Psoas muscle (tissue), 8 donors: ENCODE data around the gene PLXNA4. TPM values are rescaled to one million over a fixed set of nuclear protein-coding genes. Genes with fewer than 3 reads are reported as not detected.

ENCODE experiments used
- ATAC-seq, 4 donors: fragments of 200-7000 bp; cut with Tn5 transposase; one replicate each; pipeline ENCODE4 v1.9.1; 2020; ENCODE audit warnings: moderate library complexity in 3 of 4, mild to moderate bottlenecking in 2 of 4
- DNase-seq, 2 donors: peaks; one replicate each; pipeline ENCODE4 v3.0.0-alpha.2; 2020
- H3K27ac ChIP-seq: fragments of 200-600 bp; one replicate; pipeline ENCODE4 v1.8.0; 2022
- H3K27me3 ChIP-seq, 3 donors: fragments of 200-600 bp in 1 of 3; one replicate each; pipeline versions ENCODE4 v1.6.1 to v1.8.0; 2013 to 2022; ENCODE audit warnings: low read length in 2 of 3, mild to moderate bottlenecking in 2 of 3, moderate library complexity in 1 of 3; ENCODE audit not compliant: insufficient read depth in 3 of 3
- H3K36me3 ChIP-seq, 2 donors: fragments of 200-600 bp in 1 of 2; one replicate each; pipeline versions ENCODE4 v1.6.1 to v1.8.0; 2013 to 2022; ENCODE audit warnings: low read depth in 1 of 2, mild to moderate bottlenecking in 1 of 2, moderate library complexity in 1 of 2; ENCODE audit not compliant: insufficient read depth in 1 of 2
- H3K4me1 ChIP-seq: fragments of 200-600 bp; one replicate; pipeline ENCODE4 v1.8.0; 2022
- H3K4me3 ChIP-seq: fragments of 200-600 bp; one replicate; pipeline ENCODE4 v1.8.0; 2022; ENCODE audit warnings: mild to moderate bottlenecking
- H3K9me3 ChIP-seq: fragments of 200-600 bp; one replicate; pipeline ENCODE4 v1.8.0; 2022
- WGBS, 3 donors: extraction: QIAGEN DNeasy Blood & Tissue Kit; methylation state at CpG; one replicate each; pipeline versions ENCODE4 v1.1.6 to v1.1.7; 2013; 5-methylcytosine and 5-hydroxymethylcytosine counted together
- intact Hi-C, 2 donors: fragments of 100-400 bp; cut with DNase I; formaldehyde crosslinking; loops; one replicate each; pipeline versions ENCODE4 v1.11.0 to v1.14.2; 2022
- polyA plus RNA-seq, 3 donors: library from polyadenylated mRNA; stranded (reverse); fragments of 200-250 nt; gene quantifications; one replicate each; pipeline ENCODE4 v1.2.3, GENCODE V29; 2013
- total RNA-seq, 4 donors: library from RNA; stranded (reverse); fragmentation: NEBNext Ultra II Directional in 2 of 4; extraction: Animal tissue kit (Norgen Biotek cat#: 25700) in 2 of 4; gene quantifications; one replicate each; pipeline versions ENCODE4 v1.2.1 to v1.2.4, GENCODE V29; 2021 to 2023
- TF ChIP-seq, protein P1 (sequence below): fragments of 200-600 bp; IDR thresholded peaks from one replicate; pipeline ENCODE4 v1.8.0; 2022; ENCODE audit warnings: antibody characterized with exemption
- donor health status: healthy with polysubstance abuse.
- donor health status: DM: no; HTN: no; CAD: no; lungs with moderate emphysema.
- donor health status: Bipolar disorder and iron deficiency.
- donor health status: healthy.
- donor health status: DM: yes; HTN: yes; CAD: no.
- donor health status: DM: no; HTN: no; CAD: no.
- donor health status: DM: no; HTN: no; CAD: no.
- donor health status: DM: yes; HTN: yes; CAD: no.

The PLXNA4 gene
- total and polyA plus RNA-seq, 7 donors = 0.15 to 2.5 (median 0.88) TPM

DNA sequence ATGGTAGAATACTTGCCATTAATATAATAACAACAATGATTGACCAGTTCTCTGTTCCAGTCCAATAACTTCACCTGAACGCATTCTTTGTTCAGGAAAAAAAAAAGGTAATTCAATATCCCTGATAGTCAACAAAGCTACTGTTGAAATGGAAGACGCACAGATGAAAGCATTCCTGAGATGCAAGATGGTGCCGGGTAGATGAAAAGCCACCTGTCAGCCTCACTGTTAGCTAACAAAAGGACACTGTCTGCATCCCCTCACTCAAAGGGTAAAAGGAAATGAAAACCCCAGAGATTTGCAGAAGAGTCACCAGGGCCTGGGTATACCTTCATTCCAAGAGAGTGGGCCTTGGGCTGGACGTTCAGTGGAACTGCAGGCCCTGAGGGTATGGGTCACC lies 357.4 kb downstream of the PLXNA4 start:
- H3K9me3 ChIP-seq = no peaks in the 10 kb centered on the region
- H3K4me3 ChIP-seq = no peak overlapping the region
- ATAC-seq (no peak), DNase-seq (no peak)
- 66 to 82% (median 76%) methylated on average over 4 of the region's 4 CpGs for WGBS, 3 donors
- intact Hi-C loops = no loop called here
- no peaks in the 10 kb centered on the region for H3K4me1 ChIP-seq
- H3K27me3 ChIP-seq = no peaks in the 10 kb centered on the region
- TF ChIP-seq, protein P1, sequence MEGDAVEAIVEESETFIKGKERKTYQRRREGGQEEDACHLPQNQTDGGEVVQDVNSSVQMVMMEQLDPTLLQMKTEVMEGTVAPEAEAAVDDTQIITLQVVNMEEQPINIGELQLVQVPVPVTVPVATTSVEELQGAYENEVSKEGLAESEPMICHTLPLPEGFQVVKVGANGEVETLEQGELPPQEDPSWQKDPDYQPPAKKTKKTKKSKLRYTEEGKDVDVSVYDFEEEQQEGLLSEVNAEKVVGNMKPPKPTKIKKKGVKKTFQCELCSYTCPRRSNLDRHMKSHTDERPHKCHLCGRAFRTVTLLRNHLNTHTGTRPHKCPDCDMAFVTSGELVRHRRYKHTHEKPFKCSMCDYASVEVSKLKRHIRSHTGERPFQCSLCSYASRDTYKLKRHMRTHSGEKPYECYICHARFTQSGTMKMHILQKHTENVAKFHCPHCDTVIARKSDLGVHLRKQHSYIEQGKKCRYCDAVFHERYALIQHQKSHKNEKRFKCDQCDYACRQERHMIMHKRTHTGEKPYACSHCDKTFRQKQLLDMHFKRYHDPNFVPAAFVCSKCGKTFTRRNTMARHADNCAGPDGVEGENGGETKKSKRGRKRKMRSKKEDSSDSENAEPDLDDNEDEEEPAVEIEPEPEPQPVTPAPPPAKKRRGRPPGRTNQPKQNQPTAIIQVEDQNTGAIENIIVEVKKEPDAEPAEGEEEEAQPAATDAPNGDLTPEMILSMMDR = no peak
- H3K27ac ChIP-seq = no peak overlapping the region
- no peaks in the 10 kb centered on the region for H3K36me3 ChIP-seq

DNA sequence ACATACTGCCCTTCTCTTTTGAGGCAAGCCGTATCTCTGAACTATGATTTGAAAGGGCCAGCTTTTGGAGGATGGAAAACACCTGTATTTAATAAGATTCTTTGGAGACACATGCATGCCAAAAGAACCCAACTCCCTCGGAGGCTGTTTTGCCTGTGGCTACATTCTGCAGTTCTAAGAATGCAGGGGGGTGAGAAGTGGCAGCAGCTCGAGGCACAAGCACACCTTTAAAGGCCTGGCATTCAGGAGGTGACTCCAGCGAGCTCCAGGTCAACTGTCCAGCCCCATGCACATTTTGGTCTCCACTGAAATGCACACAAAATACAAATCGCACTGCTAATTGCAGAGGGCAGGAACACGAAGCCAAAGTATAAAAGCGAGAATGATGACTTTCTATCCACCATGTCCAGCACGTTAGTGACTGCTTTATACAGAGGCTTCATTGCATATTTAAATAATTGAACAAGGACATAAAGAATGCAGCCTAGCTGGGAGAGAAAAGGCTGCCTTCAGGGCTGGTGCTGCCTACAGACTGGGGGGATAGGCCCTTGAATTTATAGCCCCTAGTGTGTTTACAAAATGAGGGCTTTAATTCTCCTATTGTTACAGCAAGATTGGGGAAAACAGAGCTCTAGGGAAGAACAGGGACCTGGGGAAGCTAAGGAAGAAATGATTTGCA lies 359.3 kb downstream of the PLXNA4 start:
- TF ChIP-seq, protein P1 = no peak
- intact Hi-C loops = no loop called here
- Histone ChIP-seq H3K4me3 (no peak overlapping the region), H3K4me1 (no peaks in the 10 kb centered on the region), H3K36me3 (no peaks in the 10 kb centered on the region), H3K9me3 (no peaks in the 10 kb centered on the region), H3K27me3 (no peaks in the 10 kb centered on the region), H3K27ac (no peak overlapping the region)
- DNase-seq (no peak), ATAC-seq (no peak)
- 68 to 74% (median 69%) methylated on average over 8 of the region's 8 CpGs for WGBS, 3 donors

GRCh38 chr7:132214452-132214851 lies 361.8 kb downstream of the PLXNA4 start:
- intact Hi-C loops = no loop called here
- WGBS, 3 donors = 75 to 83% (median 81%) methylated on average over 6 of the region's 6 CpGs
- Histone ChIP-seq H3K4me1 (no peaks in the 10 kb centered on the region), H3K36me3 (no peaks in the 10 kb centered on the region), H3K9me3 (no peaks in the 10 kb centered on the region), H3K4me3 (no peak overlapping the region), H3K27me3 (no peaks in the 10 kb centered on the region), H3K27ac (no peak overlapping the region)
- DNase-seq = no peak
- TF ChIP-seq, protein P1 = no peak
- no peak for ATAC-seq

- no peak for ATAC-seq
- 86 to 91% (median 86%) methylated on average over 5 of the region's 5 CpGs for WGBS, 3 donors
- Histone ChIP-seq H3K4me3 (no peak overlapping the region), H3K4me1 (no peaks in the 10 kb centered on the region), H3K27ac (no peak overlapping the region), H3K9me3 (no peaks in the 10 kb centered on the region), H3K27me3 (no peaks in the 10 kb centered on the region), H3K36me3 (no peaks in the 10 kb centered on the region)
- DNase-seq = no peak
- intact Hi-C loops = no loop called here
- TF ChIP-seq, protein P1 = no peak
These were observed 362.7 kb downstream of the PLXNA4 start for GRCh38 chr7:132213583-132213982.

DNA sequence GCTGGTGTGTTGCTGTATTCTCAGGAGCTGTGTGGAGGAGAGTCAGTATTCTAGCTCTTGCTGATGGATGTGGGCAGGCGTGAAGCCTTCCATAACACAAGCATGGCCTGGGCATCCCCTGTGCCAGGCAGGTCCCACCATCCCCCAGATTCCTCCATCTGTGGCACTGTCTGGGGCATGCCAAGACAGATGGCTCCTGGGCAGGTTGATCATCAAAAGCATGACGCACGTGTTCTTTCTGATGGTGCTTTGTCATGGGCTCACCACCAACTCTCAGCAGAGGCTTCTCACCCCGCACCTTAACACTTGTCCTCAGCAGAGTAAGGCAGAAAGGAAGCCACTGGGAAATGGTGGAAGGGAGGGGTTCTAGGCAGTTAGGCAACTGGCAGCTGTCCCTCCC lies 364.3 kb downstream of the PLXNA4 start:
- no peak overlapping the region for H3K4me3 ChIP-seq
- intact Hi-C loops = no loop called here
- no peaks in the 10 kb centered on the region for H3K9me3 ChIP-seq
- no peaks in the 10 kb centered on the region for H3K36me3 ChIP-seq
- DNase-seq (no peak), ATAC-seq (no peak)
- H3K27ac ChIP-seq = no peak overlapping the region
- WGBS, 3 donors = 91 to 100% (median 92%) methylated on average over 4 of the region's 4 CpGs
- TF ChIP-seq, protein P1 = no peak
- H3K4me1 ChIP-seq = peaks cover 8% of the 10 kb centered on the region
- no peaks in the 10 kb centered on the region for H3K27me3 ChIP-seq
